NB4 (cell line): ENCODE data around the gene AMBN.

ENCODE experiments used
- CTCF ChIP-seq: IDR thresholded peaks from one replicate; pipeline ENCODE4 v1.5.1; 2012; ENCODE audit warnings: low read depth, low read length
- MYC ChIP-seq: IDR thresholded peaks from 2 replicates; pipeline ENCODE4 v1.6.1; 2011; ENCODE audit warnings: low read depth, low read length
- POLR2A ChIP-seq: IDR thresholded peaks from 2 replicates; pipeline ENCODE4 v1.6.1; 2011; ENCODE audit warnings: mild to moderate bottlenecking; ENCODE audit not compliant: insufficient read length; ENCODE audit errors: extremely low read depth

DNA sequence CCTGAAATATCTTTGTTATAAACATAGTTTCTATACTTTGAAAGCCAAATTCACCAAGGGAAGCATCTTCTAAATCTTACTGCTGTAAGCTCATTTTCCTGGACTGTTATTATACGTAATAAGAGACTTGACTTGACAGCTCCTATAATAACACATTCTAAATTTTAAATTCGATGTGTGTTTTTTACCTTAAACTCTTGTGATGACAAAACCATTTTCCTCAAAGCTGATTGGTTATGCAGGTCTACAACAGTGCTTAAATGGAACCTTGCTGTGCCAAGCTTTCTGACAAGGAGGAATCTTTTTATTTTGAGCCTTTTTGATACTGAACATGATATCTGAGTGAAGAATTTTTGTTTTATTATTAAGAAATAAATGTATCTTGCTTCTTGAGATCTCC is 36.4 kb downstream of the AMBN start, which contains the start of gene ENAM:
- no peak for TF ChIP-seq CTCF
- no peak for TF ChIP-seq POLR2A
- TF ChIP-seq MYC, result no peak
